MM.1S (cell line): ENCODE results near the gene ARPC5.
"Not testable (repeated sequence)": the region's sequence is repeated elsewhere in the genome, so short reads cannot be mapped to it uniquely, and the experiment has no call there.

Source experiments
- DNase-seq: peaks from one replicate; pipeline ENCODE4 v3.0.0-alpha.2; 2015
- H2AFZ ChIP-seq: fragments of 300-600 bp; sonication (generic); 2 replicates; pipeline ENCODE4 v1.6.0; 2016; ENCODE audit warnings: antibody characterized with exemption, low read length
- H3F3A ChIP-seq: fragments of 300-600 bp; sonication (generic); 2 replicates; pipeline ENCODE4 v1.6.1; 2016; ENCODE audit warnings: mild to moderate bottlenecking, antibody characterized with exemption, low read length, moderate library complexity, mixed read lengths; ENCODE audit not compliant: insufficient read depth
- H3K27ac ChIP-seq: fragments of 300-600 bp; sonication (generic); 2 replicates; pipeline ENCODE4 v1.5.1; 2016; ENCODE audit warnings: mild to moderate bottlenecking, low read length
- H3K27me3 ChIP-seq: fragments of 300-600 bp; sonication (generic); replicated peaks from 2 replicates; pipeline ENCODE4 v1.6.0; 2016; ENCODE audit warnings: low read length; ENCODE audit not compliant: insufficient read depth
- H3K36me3 ChIP-seq: fragments of 300-600 bp; sonication (generic); replicated peaks from 2 replicates; pipeline ENCODE4 v1.6.1; 2016; ENCODE audit warnings: mild to moderate bottlenecking, low read length, mixed read lengths; ENCODE audit not compliant: insufficient read depth
- H3K4me1 ChIP-seq: fragments of 300-600 bp; sonication (generic); 2 replicates; pipeline ENCODE4 v1.6.1; 2016; ENCODE audit warnings: low read length, mixed read lengths
- H3K4me2 ChIP-seq: fragments of 300-600 bp; sonication (generic); 2 replicates; pipeline ENCODE4 v1.6.0; 2016; ENCODE audit warnings: low read depth, low read length
- H3K4me3 ChIP-seq: fragments of 300-600 bp; sonication (generic); 2 replicates; pipeline ENCODE4 v1.5.1; 2016; ENCODE audit warnings: low read length, mixed read lengths
- H3K79me2 ChIP-seq: fragments of 300-600 bp; sonication (generic); 2 replicates; pipeline ENCODE4 v1.6.1; 2016; ENCODE audit warnings: mixed run types, low read length, mixed read lengths
- H3K9ac ChIP-seq: fragments of 300-600 bp; sonication (generic); 2 replicates; pipeline ENCODE4 v1.6.1; 2016; ENCODE audit warnings: low read length, mixed read lengths
- H3K9me2 ChIP-seq: fragments of 300-600 bp; sonication (generic); replicated peaks from 2 replicates; pipeline ENCODE4 v1.6.1; 2016; ENCODE audit warnings: mild to moderate bottlenecking, low read length, mixed read lengths; ENCODE audit not compliant: insufficient read depth
- H3K9me3 ChIP-seq: fragments of 300-600 bp; sonication (generic); replicated peaks from 2 replicates; pipeline ENCODE4 v1.6.1; 2016; ENCODE audit warnings: mild to moderate bottlenecking, low read length, mixed read lengths; ENCODE audit not compliant: insufficient read depth
- H4K20me1 ChIP-seq: fragments of 300-600 bp; sonication (generic); 2 replicates; pipeline ENCODE4 v1.6.1; 2016; ENCODE audit warnings: mild to moderate bottlenecking, low read length, moderate library complexity, mixed read lengths; ENCODE audit not compliant: insufficient read depth
- EZH2 ChIP-seq: fragments of 300-600 bp; sonication (generic); optimal IDR thresholded peaks from 2 replicates; pipeline ENCODE3; 2017; ENCODE audit warnings: low read depth, mild to moderate bottlenecking, antibody characterized with exemption, low read length, mixed read lengths
- EZH2phosphoT487 ChIP-seq: fragments of 300-600 bp; sonication (generic); IDR thresholded peaks from 2 replicates; pipeline ENCODE4 v1.6.1; 2018; ENCODE audit warnings: antibody characterized with exemption, low read length
- TF ChIP-seq, protein P1 (sequence below): fragments of 300-600 bp; sonication (generic); IDR thresholded peaks from 2 replicates; pipeline ENCODE4 v1.5.1; 2016; ENCODE audit warnings: antibody characterized with exemption, low read length, mixed read lengths

The ARPC5 gene

GRCh38 chr1:183619781-183620180 is 15.8 kb downstream of the ARPC5 start:
- Histone ChIP-seq H3K4me3 (no peak overlapping the region), H3K4me2 (no peak overlapping the region), H3K4me1 (no peaks in the 10 kb centered on the region), H3K9ac (no peak overlapping the region), H3K79me2 (peaks cover under 1% of the 10 kb centered on the region; the same call in 1 of the 2 replicates), H3K9me3 (no peaks in the 10 kb centered on the region), H3K36me3 (no peaks in the 10 kb centered on the region), H3F3A (no peaks in the 10 kb centered on the region), H3K27me3 (no peaks in the 10 kb centered on the region), H3K9me2 (no peaks in the 10 kb centered on the region), H3K27ac (no peak overlapping the region), H2AFZ (no peak overlapping the region), H4K20me1 (no peaks in the 10 kb centered on the region; the same call in 1 of the 2 replicates)
- DNase-seq: no peak
- TF ChIP-seq EZH2phosphoT487 (no peak), EZH2 (no peak)
- TF ChIP-seq, protein P1, sequence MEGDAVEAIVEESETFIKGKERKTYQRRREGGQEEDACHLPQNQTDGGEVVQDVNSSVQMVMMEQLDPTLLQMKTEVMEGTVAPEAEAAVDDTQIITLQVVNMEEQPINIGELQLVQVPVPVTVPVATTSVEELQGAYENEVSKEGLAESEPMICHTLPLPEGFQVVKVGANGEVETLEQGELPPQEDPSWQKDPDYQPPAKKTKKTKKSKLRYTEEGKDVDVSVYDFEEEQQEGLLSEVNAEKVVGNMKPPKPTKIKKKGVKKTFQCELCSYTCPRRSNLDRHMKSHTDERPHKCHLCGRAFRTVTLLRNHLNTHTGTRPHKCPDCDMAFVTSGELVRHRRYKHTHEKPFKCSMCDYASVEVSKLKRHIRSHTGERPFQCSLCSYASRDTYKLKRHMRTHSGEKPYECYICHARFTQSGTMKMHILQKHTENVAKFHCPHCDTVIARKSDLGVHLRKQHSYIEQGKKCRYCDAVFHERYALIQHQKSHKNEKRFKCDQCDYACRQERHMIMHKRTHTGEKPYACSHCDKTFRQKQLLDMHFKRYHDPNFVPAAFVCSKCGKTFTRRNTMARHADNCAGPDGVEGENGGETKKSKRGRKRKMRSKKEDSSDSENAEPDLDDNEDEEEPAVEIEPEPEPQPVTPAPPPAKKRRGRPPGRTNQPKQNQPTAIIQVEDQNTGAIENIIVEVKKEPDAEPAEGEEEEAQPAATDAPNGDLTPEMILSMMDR: no peak

DNA sequence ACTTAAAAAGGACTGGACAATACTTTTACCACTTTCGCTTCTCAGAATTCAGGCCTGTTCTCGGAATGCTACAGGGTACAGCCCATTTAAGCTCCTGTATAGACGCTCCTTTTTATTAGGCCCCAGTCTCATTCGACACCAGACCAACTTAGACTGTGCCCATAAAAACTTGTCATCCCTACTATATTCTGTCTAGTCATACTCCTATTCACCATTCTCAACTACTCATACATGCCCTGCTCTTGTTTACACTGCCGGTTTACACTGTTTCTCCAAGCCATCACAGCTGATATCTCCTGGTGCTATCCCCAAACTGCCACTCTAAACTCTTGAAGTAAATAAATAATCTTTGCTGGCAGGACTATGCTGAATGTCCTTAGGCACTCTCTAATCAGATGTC is 17.4 kb downstream of the ARPC5 start:
- DNase-seq, H3K79me2 ChIP-seq, H3K27ac ChIP-seq, H3K4me2 ChIP-seq, H3K4me1 ChIP-seq, H3K4me3 ChIP-seq, H3K9me3 ChIP-seq, H4K20me1 ChIP-seq, H3K27me3 ChIP-seq, H3F3A ChIP-seq, H3K9me2 ChIP-seq, H2AFZ ChIP-seq, H3K36me3 ChIP-seq, H3K9ac ChIP-seq: not testable (repeated sequence)

GRCh38 chr1:183612975-183613374 is 22.6 kb downstream of the ARPC5 start:
- not testable (repeated sequence) for H3K36me3 ChIP-seq, H3K9me2 ChIP-seq, H3K27ac ChIP-seq, H3K9me3 ChIP-seq, H2AFZ ChIP-seq, H3K4me1 ChIP-seq, DNase-seq, H4K20me1 ChIP-seq, H3K79me2 ChIP-seq, H3K27me3 ChIP-seq, H3K9ac ChIP-seq, H3K4me2 ChIP-seq, H3F3A ChIP-seq, H3K4me3 ChIP-seq

GRCh38 chr1:183612407-183612806 is 23.2 kb downstream of the ARPC5 start:
- TF ChIP-seq, protein P1: no peak
- TF ChIP-seq EZH2phosphoT487 (no peak), EZH2 (no peak)
- Histone ChIP-seq H3K27ac (no peak overlapping the region), H3K27me3 (no peaks in the 10 kb centered on the region), H2AFZ (no peak overlapping the region), H3K9me2 (no peaks in the 10 kb centered on the region), H3K79me2 (no peaks in the 10 kb centered on the region), H3F3A (no peaks in the 10 kb centered on the region), H3K4me3 (no peak overlapping the region), H4K20me1 (no peaks in the 10 kb centered on the region), H3K4me2 (no peak overlapping the region), H3K4me1 (peaks cover under 1% of the 10 kb centered on the region; the same call in 1 of the 2 replicates), H3K9me3 (no peaks in the 10 kb centered on the region), H3K9ac (no peak overlapping the region), H3K36me3 (no peaks in the 10 kb centered on the region)
- DNase-seq: no peak
